ENCODE measurements around the gene SLC49A3.
"Not testable (repeated sequence)": the region's sequence is repeated elsewhere in the genome, so short reads cannot be mapped to it uniquely, and the experiment has no call there.

Gene SLC49A3

GRCh38 chr4:702618-703048 lies 13.7 kb upstream of the SLC49A3 start:
- no peaks in the 10 kb centered on the region for H3K27me3 ChIP-seq (ENCODE audit: insufficient read depth, poor library complexity, severe bottlenecking)
- TF ChIP-seq CTCF (IDR thresholded peaks at IDR 0.05; ENCODE audit: poor library complexity, severe bottlenecking) = no peak
- no peak overlapping the region for H3K4me3 ChIP-seq (ENCODE audit: severe bottlenecking)
- H3K27ac ChIP-seq (ENCODE audit: poor library complexity, severe bottlenecking) = no peak overlapping the region
- peaks cover 6% of the 10 kb centered on the region for H3K4me1 ChIP-seq (ENCODE audit: insufficient read depth, poor library complexity, severe bottlenecking)
- no peaks in the 10 kb centered on the region for H3K36me3 ChIP-seq (ENCODE audit: low read depth)
- DNase-seq (ENCODE audit: low spot score) (no peak), ATAC-seq (ENCODE audit: low read depth) (no peak)
- no peaks in the 10 kb centered on the region for H3K9me3 ChIP-seq (ENCODE audit: severe bottlenecking)

DNA sequence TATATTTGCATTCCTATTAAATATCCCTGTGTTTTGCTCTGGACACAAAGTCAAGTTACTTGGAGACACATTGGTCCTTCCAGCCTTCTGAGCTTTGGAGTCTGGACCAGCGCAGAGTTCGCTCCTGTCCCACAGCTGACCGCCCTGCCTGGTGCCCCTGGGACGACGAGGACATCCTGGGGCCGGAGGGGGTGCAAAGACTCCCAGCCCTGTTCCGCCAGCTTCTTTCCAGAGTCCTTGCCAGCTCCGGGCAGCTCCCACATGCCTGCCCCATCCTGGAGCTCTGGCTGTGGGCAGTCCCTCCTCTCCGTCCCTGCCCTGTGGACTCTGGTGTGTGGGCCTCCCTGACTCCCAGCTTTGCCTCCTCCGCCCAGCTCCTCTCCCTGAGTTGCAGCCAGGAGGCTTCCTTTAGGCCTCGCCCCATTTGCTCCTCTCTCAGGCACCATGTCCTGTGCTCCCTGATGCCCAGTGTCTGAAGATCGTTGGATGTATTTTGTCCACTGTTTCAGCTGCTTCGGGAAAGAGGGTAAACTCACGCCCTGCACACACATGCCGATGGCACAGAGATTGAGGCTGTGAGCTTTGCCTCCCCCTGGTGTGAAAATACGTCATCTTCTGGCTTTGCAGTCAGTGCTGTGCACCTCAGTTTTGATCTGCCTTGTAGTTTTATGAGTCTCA lies 11.8 kb upstream of the SLC49A3 start:
- no peak overlapping the region for H3K27ac ChIP-seq (ENCODE audit: poor library complexity, severe bottlenecking)
- peaks cover 6% of the 10 kb centered on the region for H3K4me1 ChIP-seq (ENCODE audit: insufficient read depth, poor library complexity, severe bottlenecking)
- no peak overlapping the region for H3K4me3 ChIP-seq (ENCODE audit: severe bottlenecking)
- H3K36me3 ChIP-seq (ENCODE audit: low read depth) = no peaks in the 10 kb centered on the region
- no peak for TF ChIP-seq CTCF (IDR thresholded peaks at IDR 0.05; ENCODE audit: poor library complexity, severe bottlenecking)
- H3K27me3 ChIP-seq (ENCODE audit: insufficient read depth, poor library complexity, severe bottlenecking) = no peaks in the 10 kb centered on the region
- ATAC-seq (ENCODE audit: low read depth) = no peak
- no peaks in the 10 kb centered on the region for H3K9me3 ChIP-seq (ENCODE audit: severe bottlenecking)
- DNase-seq (ENCODE audit: low spot score) = peak; percentile 34

DNA sequence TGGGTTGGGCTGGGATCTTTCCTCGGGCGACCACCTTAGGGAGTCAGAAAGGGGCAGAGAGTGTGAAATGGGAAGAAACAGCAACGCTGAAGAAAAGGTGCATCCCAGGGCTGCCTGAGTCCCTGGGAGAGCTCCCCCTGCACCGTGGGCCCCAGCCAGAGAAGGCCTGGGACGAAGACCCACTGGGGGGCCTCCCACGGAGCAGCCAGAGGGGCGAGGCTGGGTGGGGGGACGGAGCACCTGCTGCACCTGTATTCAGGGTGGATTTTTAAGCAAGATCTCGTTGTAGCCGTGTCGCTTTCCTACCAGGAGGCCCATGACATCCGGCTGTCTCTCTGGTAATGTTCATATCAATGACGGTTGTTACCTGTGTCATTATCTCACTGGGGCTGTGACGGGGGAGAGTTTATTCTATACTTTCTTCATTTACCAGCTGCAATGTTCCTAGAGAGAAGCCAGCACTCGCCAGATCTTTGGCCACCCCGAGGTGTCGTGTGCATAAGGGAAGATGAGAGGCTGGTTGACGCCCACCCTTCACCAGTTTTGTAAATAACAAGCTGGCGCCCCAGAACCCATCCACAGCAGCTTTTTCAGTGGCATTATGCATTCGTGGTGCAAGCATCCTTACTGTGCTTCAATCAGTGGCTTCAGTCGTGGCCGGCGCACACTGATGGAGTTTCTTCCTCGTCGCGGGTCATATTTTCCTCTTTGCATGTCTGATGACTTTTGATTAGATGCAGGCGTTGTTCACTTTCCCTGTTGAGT lies 11.0 kb upstream of the SLC49A3 start:
- DNase-seq (ENCODE audit: low spot score) = peak; percentile 35
- H3K36me3 ChIP-seq (ENCODE audit: low read depth) = no peaks in the 10 kb centered on the region
- TF ChIP-seq CTCF (IDR thresholded peaks at IDR 0.05; ENCODE audit: poor library complexity, severe bottlenecking) = no peak
- H3K27ac ChIP-seq (ENCODE audit: poor library complexity, severe bottlenecking) = peak overlapping the region; percentile 49
- peaks cover 6% of the 10 kb centered on the region for H3K4me1 ChIP-seq (ENCODE audit: insufficient read depth, poor library complexity, severe bottlenecking)
- no peak for ATAC-seq (ENCODE audit: low read depth)
- no peaks in the 10 kb centered on the region for H3K27me3 ChIP-seq (ENCODE audit: insufficient read depth, poor library complexity, severe bottlenecking)
- H3K4me3 ChIP-seq (ENCODE audit: severe bottlenecking) = no peak overlapping the region
- no peaks in the 10 kb centered on the region for H3K9me3 ChIP-seq (ENCODE audit: severe bottlenecking)

DNA sequence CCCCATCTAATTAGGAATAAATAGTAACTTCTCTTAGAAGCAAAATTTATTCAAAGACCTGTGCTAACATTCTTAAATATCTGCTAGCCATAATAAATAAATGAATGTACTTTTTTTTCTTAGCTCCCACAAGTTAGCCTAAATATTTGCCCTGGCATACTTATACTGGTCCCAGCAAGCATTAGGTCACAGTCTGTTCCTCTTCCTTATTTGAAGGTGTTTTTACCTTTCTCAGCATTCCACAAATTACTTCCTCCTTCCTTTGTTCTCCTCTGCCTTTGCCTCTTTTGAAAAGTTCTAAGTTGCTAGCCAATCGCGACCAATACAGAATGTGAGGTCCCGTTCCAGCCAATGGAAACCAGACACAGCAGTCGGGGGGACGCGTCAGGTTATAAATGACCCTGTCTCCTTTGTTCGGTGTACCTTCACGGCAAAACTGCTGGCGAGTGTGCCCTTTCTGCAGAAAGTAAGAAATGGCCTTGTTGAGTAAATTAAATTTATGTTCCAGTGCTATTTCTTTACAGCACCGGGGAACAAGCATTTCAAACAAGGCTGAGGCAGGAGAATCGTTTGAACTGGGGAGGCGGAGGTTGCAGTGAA lies 5.5 kb upstream of the SLC49A3 start:
- not testable (repeated sequence) for H3K4me3 ChIP-seq (ENCODE audit: severe bottlenecking); ATAC-seq (ENCODE audit: low read depth); DNase-seq (ENCODE audit: low spot score); H3K4me1 ChIP-seq (ENCODE audit: insufficient read depth, poor library complexity, severe bottlenecking); H3K9me3 ChIP-seq (ENCODE audit: severe bottlenecking); H3K27ac ChIP-seq (ENCODE audit: poor library complexity, severe bottlenecking); H3K27me3 ChIP-seq (ENCODE audit: insufficient read depth, poor library complexity, severe bottlenecking); H3K36me3 ChIP-seq (ENCODE audit: low read depth)

GRCh38 chr4:692771-693554 lies 4.0 kb upstream of the SLC49A3 start:
- DNase-seq (ENCODE audit: low spot score) (no peak), ATAC-seq (ENCODE audit: low read depth) (no peak)
- no peaks in the 10 kb centered on the region for H3K9me3 ChIP-seq (ENCODE audit: severe bottlenecking)
- no peaks in the 10 kb centered on the region for H3K36me3 ChIP-seq (ENCODE audit: low read depth)
- H3K27me3 ChIP-seq (ENCODE audit: insufficient read depth, poor library complexity, severe bottlenecking) = no peaks in the 10 kb centered on the region
- no peak for TF ChIP-seq CTCF (IDR thresholded peaks at IDR 0.05; ENCODE audit: poor library complexity, severe bottlenecking)
- H3K27ac ChIP-seq (ENCODE audit: poor library complexity, severe bottlenecking) = no peak overlapping the region
- no peak overlapping the region for H3K4me3 ChIP-seq (ENCODE audit: severe bottlenecking)
- peaks cover 1% of the 10 kb centered on the region for H3K4me1 ChIP-seq (ENCODE audit: insufficient read depth, poor library complexity, severe bottlenecking)

Data from RWPE2 (cell line).